RWPE1 (cell line): ENCODE results near the gene AKAP8.
"Not testable (repeated sequence)": the region's sequence is repeated elsewhere in the genome, so short reads cannot be mapped to it uniquely, and the experiment has no call there.

ENCODE experiments used
- CTCF ChIA-PET: fragments of 350-600 bp; sonication (Branson Sonifier 250); formaldehyde crosslinking; extraction: SDS; loops from one replicate; lab custom pipeline; 2021; lab: Yijun Ruan, JAX
- POLR2A ChIA-PET: fragments of 400-600 bp; formaldehyde crosslinking; extraction: SDS; loops from one replicate; lab custom pipeline; 2020; ENCODE audit warnings: antibody characterized with exemption; ENCODE audit not compliant: low non-redundant PET; lab: Yijun Ruan, JAX
- DNase-seq: peaks from one replicate; pipeline ENCODE4 v3.0.0; 2012; ENCODE audit warnings: low spot score
- H3K27ac ChIP-seq: fragments of 450-650 bp; 2 replicates; pipeline ENCODE4 v1.5.1; 2017
- CTCF ChIP-seq: fragments of 450-650 bp; conservative IDR thresholded peaks from 2 replicates; pipeline ENCODE4 v1.5.1; 2017; ENCODE audit warnings: low read depth, mild to moderate bottlenecking

The AKAP8 gene

GRCh38 chr19:15365264-15365663, 14.3 kb downstream of the AKAP8 start:
- CTCF ChIA-PET = no interaction called here
- POLR2A ChIA-PET = no interaction called here
- no peak for DNase-seq
- H3K27ac ChIP-seq = peak overlapping the region; percentile 42
- TF ChIP-seq CTCF = no peak

- H3K27ac ChIP-seq, DNase-seq, CTCF ChIA-PET, POLR2A ChIA-PET: not testable (repeated sequence)
Measured at GRCh38 chr19:15363791-15364190, 15.8 kb downstream of the AKAP8 start.

- DNase-seq, CTCF ChIA-PET, H3K27ac ChIP-seq, POLR2A ChIA-PET: not testable (repeated sequence)
Measured at GRCh38 chr19:15363048-15363447, 16.5 kb downstream of the AKAP8 start.

- POLR2A ChIA-PET, DNase-seq, CTCF ChIA-PET: not testable (repeated sequence)
- H3K27ac ChIP-seq = peak overlapping the region; percentile 18
Measured at GRCh38 chr19:15360015-15360414, 19.6 kb downstream of the AKAP8 start.

- ChIA-PET CTCF (no interaction called here), POLR2A (no interaction called here)
- TF ChIP-seq CTCF = no peak
- H3K27ac ChIP-seq = no peak overlapping the region
- no peak for DNase-seq
Measured at GRCh38 chr19:15358918-15359317, 20.7 kb downstream of the AKAP8 start.

- TF ChIP-seq CTCF = no peak
- no peak overlapping the region for H3K27ac ChIP-seq
- POLR2A ChIA-PET = no interaction called here
- CTCF ChIA-PET = interaction anchor here (0.7 kb wide), 1 partner anchor 9 kb away, joined by 3 read pairs; no protein-coding TSS in a partner anchor
- DNase-seq = no peak
Measured at GRCh38 chr19:15357906-15358305, 21.7 kb downstream of the AKAP8 start.

- DNase-seq = no peak
- H3K27ac ChIP-seq = peak overlapping the region; percentile 37
- ChIA-PET POLR2A (no interaction called here), CTCF (interaction anchor here (0.6 kb wide), 1 partner anchor 98 kb away, joined by 4 read pairs; no protein-coding TSS in a partner anchor)
- no peak for TF ChIP-seq CTCF
Measured at GRCh38 chr19:15354566-15355296, 24.9 kb downstream of the AKAP8 start.

GRCh38 chr19:15353908-15354307, 25.7 kb downstream of the AKAP8 start:
- POLR2A ChIA-PET = no interaction called here
- TF ChIP-seq CTCF = no peak
- no peak overlapping the region for H3K27ac ChIP-seq
- CTCF ChIA-PET = interaction anchor here (0.6 kb wide), 1 partner anchor 97 kb away, joined by 4 read pairs; no protein-coding TSS in a partner anchor
- DNase-seq = no peak

- POLR2A ChIA-PET, CTCF ChIA-PET, DNase-seq: not testable (repeated sequence)
- H3K27ac ChIP-seq = peak overlapping the region; percentile 7; the same call in 1 of the 2 replicates
Measured at GRCh38 chr19:15352535-15352934, 27.1 kb downstream of the AKAP8 start.

GRCh38 chr19:15341328-15341727, 38.3 kb downstream of the AKAP8 start:
- DNase-seq, CTCF ChIA-PET, POLR2A ChIA-PET: not testable (repeated sequence)
- H3K27ac ChIP-seq = peak overlapping the region; percentile 6; the same call in 1 of the 2 replicates
